ENCODE results near the gene GALNS.

GALNS gene

GRCh38 chr16:88855176-88855575, 1.6 kb downstream of the GALNS start:
- no peak for DNase-seq

GRCh38 chr16:88854306-88855111, 2.2 kb downstream of the GALNS start:
- peak; percentile 46 to 60 for DNase-seq

GRCh38 chr16:88853325-88853941, 3.3 kb downstream of the GALNS start:
- no peak for DNase-seq

- DNase-seq, result no peak
These were observed 5.1 kb downstream of the GALNS start for GRCh38 chr16:88851616-88852015.

- no peak for DNase-seq
These were observed 6.1 kb downstream of the GALNS start for GRCh38 chr16:88850531-88851199.

- no peak for DNase-seq
These were observed 8.2 kb downstream of the GALNS start for GRCh38 chr16:88848557-88848956.

GRCh38 chr16:88847654-88848053, 9.1 kb downstream of the GALNS start:
- no peak for DNase-seq

GRCh38 chr16:88846088-88846487, 10.7 kb downstream of the GALNS start:
- no peak for DNase-seq

- no peak for DNase-seq
These were observed 12.2 kb downstream of the GALNS start for GRCh38 chr16:88844419-88845036.

- no peak for DNase-seq
These were observed 13.5 kb downstream of the GALNS start for GRCh38 chr16:88843256-88843655.

GRCh38 chr16:88842806-88843205, 13.9 kb downstream of the GALNS start:
- no peak for DNase-seq

- DNase-seq, result no peak
These were observed 14.4 kb downstream of the GALNS start for GRCh38 chr16:88842308-88842756.

GRCh38 chr16:88841521-88842307, 15.0 kb downstream of the GALNS start:
- no peak for DNase-seq

- DNase-seq, result no peak
These were observed 16.0 kb downstream of the GALNS start for GRCh38 chr16:88840600-88841215.

- DNase-seq, result no peak
These were observed 16.8 kb downstream of the GALNS start for GRCh38 chr16:88839745-88840599.

- DNase-seq, result no peak
These were observed 17.7 kb downstream of the GALNS start for GRCh38 chr16:88839026-88839529.

GRCh38 chr16:88838566-88838965, 18.2 kb downstream of the GALNS start:
- no peak for DNase-seq

- DNase-seq, result no peak
These were observed 18.9 kb downstream of the GALNS start for GRCh38 chr16:88837806-88838205.

GRCh38 chr16:88836791-88837190, 20.0 kb downstream of the GALNS start:
- DNase-seq, result no peak

GRCh38 chr16:88835818-88836217, 20.9 kb downstream of the GALNS start:
- no peak for DNase-seq

- DNase-seq, result no peak
These were observed 21.4 kb downstream of the GALNS start for GRCh38 chr16:88835383-88835782.
